Body of pancreas (tissue), 4 donors: Measurements from ENCODE around the gene TPPP. TPM values are rescaled to one million over a fixed set of nuclear protein-coding genes. Genes with fewer than 3 reads are reported as not detected.

Experiments
- ATAC-seq: fragments of 150-250 bp; one replicate; pipeline ENCODE4 v1.9.1; 2016
- DNase-seq, 4 donors: peaks; one replicate each; pipeline ENCODE4 v3.0.0-alpha.2; 2019
- H3K27ac ChIP-seq, 4 donors: fragments of 200-600 bp; sonication (generic); 1 replicate in 3 of 4; 2 replicates in 1 of 4; pipeline versions ENCODE4 v1.5.1 to v1.6.1; 2016 to 2019; ENCODE audit warnings: mild to moderate bottlenecking in 1 of 4, mixed read lengths in 1 of 4, moderate library complexity in 1 of 4
- H3K27me3 ChIP-seq, 2 donors: fragments of 200-600 bp; sonication (generic); one replicate each; pipeline ENCODE4 v1.6.0; 2016; ENCODE audit warnings: mild to moderate bottlenecking in 1 of 2
- H3K36me3 ChIP-seq, 2 donors: fragments of 200-600 bp; sonication (generic); replicated peaks in 1 of 2; 2 replicates each; pipeline ENCODE4 v1.5.1; 2016; ENCODE audit warnings: low read depth in 2 of 2; ENCODE audit not compliant: insufficient read depth in 1 of 2
- H3K4me1 ChIP-seq: fragments of 200-600 bp; sonication (generic); one replicate; pipeline ENCODE4 v1.6.0; 2016
- H3K4me3 ChIP-seq, 2 donors: fragments of 200-600 bp; sonication (generic); 1 replicate in 1 of 2; 2 replicates in 1 of 2; pipeline ENCODE4 v1.5.1; 2016 to 2019
- H3K9me3 ChIP-seq, 3 donors: fragments of 200-600 bp; sonication (generic); 1 replicate in 2 of 3; 2 replicates in 1 of 3; pipeline ENCODE4 v1.5.1; 2016
- CTCF ChIP-seq, 7 experiments: fragments of 450-650 bp in 4 of 7; fragments of 200-600 bp in 3 of 7; sonication (generic) in 3 of 7; IDR thresholded peaks; one replicate each; pipeline ENCODE4 v1.5.1; 2016 to 2019; ENCODE audit warnings: antibody characterized with exemption in 7 of 7
- POLR2A ChIP-seq, 3 donors: fragments of 450-650 bp; IDR thresholded peaks; one replicate each; pipeline ENCODE4 v1.6.1; 2016; ENCODE audit warnings: antibody characterized with exemption in 3 of 3, mild to moderate bottlenecking in 2 of 3
- WGBS, 2 donors: methylation state at CpG; one replicate each; pipeline ENCODE4 v1.1.5; 2017; 5-methylcytosine and 5-hydroxymethylcytosine counted together
- intact Hi-C: fragments of 100-400 bp; cut with DNase I; formaldehyde crosslinking; loops from one replicate; pipeline ENCODE4 v1.15.1; 2023
- total RNA-seq, 2 donors: library from RNA; depleted of rRNA; stranded (reverse); fragments of >200 nt; gene quantifications; one replicate each; pipeline ENCODE4 v1.1.0, GENCODE V29; 2016

The TPPP gene
- total RNA-seq, 2 donors from 2014 or later = 2.6 to 5.2 TPM

GRCh38 chr5:675871-676698 is 17.1 kb downstream of the TPPP start:
- DNase-seq (peak in 2 of 4 donors; percentile 4 to 10), ATAC-seq (no peak)
- no peaks in the 10 kb centered on the region for H3K27me3 ChIP-seq
- no peaks in the 10 kb centered on the region for H3K9me3 ChIP-seq
- no peak overlapping the region for H3K4me3 ChIP-seq
- 87 to 90% methylated on average over 28 to 36 of the region's 36 CpGs for whole genome bisulfite sequencing, 2 donors
- H3K27ac ChIP-seq = no peak overlapping the region
- intact Hi-C loops = no loop called here
- TF ChIP-seq CTCF (IDR thresholded peaks at IDR 0.05) (no peak), POLR2A (IDR thresholded peaks at IDR 0.05) (no peak)
- H3K36me3 ChIP-seq = no peaks in the 10 kb centered on the region
- peaks cover 29% of the 10 kb centered on the region for H3K4me1 ChIP-seq

GRCh38 chr5:675111-675870 is 17.9 kb downstream of the TPPP start:
- no peak for ATAC-seq
- no peaks in the 10 kb centered on the region for H3K36me3 ChIP-seq

GRCh38 chr5:674630-675011 is 18.5 kb downstream of the TPPP start:
- peaks cover 29% of the 10 kb centered on the region for H3K4me1 ChIP-seq
- no peak overlapping the region for H3K4me3 ChIP-seq
- H3K27me3 ChIP-seq = no peaks in the 10 kb centered on the region
- intact Hi-C loops = no loop called here
- WGBS, 2 donors = 79% methylated on average over 6 of the region's 7 CpGs; no CpG with 5 or more reads in 1 of the 2 donors
- ATAC-seq = no peak
- H3K36me3 ChIP-seq = no peaks in the 10 kb centered on the region
- TF ChIP-seq POLR2A (IDR thresholded peaks at IDR 0.05) (no peak), CTCF (IDR thresholded peaks at IDR 0.05) (no peak)
- no peak overlapping the region for H3K27ac ChIP-seq
- DNase-seq = peak in 1 of 4 donors; percentile 3
- no peaks in the 10 kb centered on the region for H3K9me3 ChIP-seq

More at GRCh38 chr5:675111-675870, 17.9 kb downstream of the TPPP start:
- Histone ChIP-seq H3K9me3 (no peaks in the 10 kb centered on the region), H3K27me3 (no peaks in the 10 kb centered on the region), H3K4me3 (no peak overlapping the region), H3K4me1 (peaks cover 29% of the 10 kb centered on the region), H3K27ac (no peak overlapping the region)
- TF ChIP-seq POLR2A (IDR thresholded peaks at IDR 0.05) (no peak), CTCF (IDR thresholded peaks at IDR 0.05) (no peak)
- DNase-seq = peak in 2 of 4 donors; percentile 0 to 2
- WGBS, 2 donors = 74 to 81% methylated on average over 15 to 17 of the region's 20 CpGs
- intact Hi-C loops = no loop called here

- no peaks in the 10 kb centered on the region for H3K9me3 ChIP-seq
- TF ChIP-seq POLR2A (IDR thresholded peaks at IDR 0.05) (no peak), CTCF (IDR thresholded peaks at IDR 0.05) (no peak)
- DNase-seq = peak in 2 of 4 donors; percentile 5 to 14
- H3K27me3 ChIP-seq = no peaks in the 10 kb centered on the region
- H3K4me1 ChIP-seq = peaks cover 29% of the 10 kb centered on the region
- no peak for ATAC-seq
- WGBS, 2 donors = 80 to 87% methylated on average over 11 to 26 of the region's 27 CpGs
- no peak overlapping the region for H3K27ac ChIP-seq
- intact Hi-C loops = loop anchor here (2.0 kb wide), 1 partner anchor 227 kb away; no protein-coding TSS in a partner anchor
- H3K36me3 ChIP-seq = no peaks in the 10 kb centered on the region
- no peak overlapping the region for H3K4me3 ChIP-seq
Observed at GRCh38 chr5:673831-674629, 19.1 kb downstream of the TPPP start.
